Measurements from ENCODE around the gene ST7L. TPM values are rescaled to one million over a fixed set of nuclear protein-coding genes. Genes with fewer than 3 reads are reported as not detected.

The ST7L gene
- total RNA-seq, 2 donors from 2014 or later: 18.0 to 18.2 TPM

- no peaks in the 10 kb centered on the region for H3K9me3 Mint-ChIP-seq
- Histone ChIP-seq H3K27me3 (ENCODE audit: control insufficient read depth, insufficient read depth, low read length, poor library complexity, severe bottlenecking) (no peaks in the 10 kb centered on the region), H3K4me3 (ENCODE audit: low read length) (no peak overlapping the region), H3K27ac (ENCODE audit: low read depth, low read length) (no peak overlapping the region), H3K4me1 (ENCODE audit: control insufficient read depth, insufficient read depth, low read length) (no peaks in the 10 kb centered on the region), H3K36me3 (ENCODE audit: control insufficient read depth, insufficient read depth, low read length) (peaks cover 19% of the 10 kb centered on the region), H3K9ac (ENCODE audit: extremely low read depth, low read length, poor library complexity, severe bottlenecking) (no peak overlapping the region), H3K9me3 (ENCODE audit: control insufficient read depth, low read length) (no peaks in the 10 kb centered on the region)
- peaks cover 8% of the 10 kb centered on the region for H3K36me3 Mint-ChIP-seq (ENCODE audit: low read depth)
- WGBS, 2 experiments (ENCODE audit: insufficient coverage in 1 of 2, insufficient read length in 1 of 2): 91 to 100% methylated on average over 2 of the region's 2 CpGs
- no peak for TF ChIP-seq CTCF (conservative IDR thresholded peaks at IDR 0.05)
- DNase-seq: no peak
- no peak overlapping the region for H3K4me3 Mint-ChIP-seq
- H3K4me1 Mint-ChIP-seq: no peaks in the 10 kb centered on the region
- H3K27ac Mint-ChIP-seq: no peak overlapping the region
- no peaks in the 10 kb centered on the region for H3K27me3 Mint-ChIP-seq (ENCODE audit: insufficient read depth)
Observed at GRCh38 chr1:112536561-112536960, 82.4 kb downstream of the ST7L start.

DNA sequence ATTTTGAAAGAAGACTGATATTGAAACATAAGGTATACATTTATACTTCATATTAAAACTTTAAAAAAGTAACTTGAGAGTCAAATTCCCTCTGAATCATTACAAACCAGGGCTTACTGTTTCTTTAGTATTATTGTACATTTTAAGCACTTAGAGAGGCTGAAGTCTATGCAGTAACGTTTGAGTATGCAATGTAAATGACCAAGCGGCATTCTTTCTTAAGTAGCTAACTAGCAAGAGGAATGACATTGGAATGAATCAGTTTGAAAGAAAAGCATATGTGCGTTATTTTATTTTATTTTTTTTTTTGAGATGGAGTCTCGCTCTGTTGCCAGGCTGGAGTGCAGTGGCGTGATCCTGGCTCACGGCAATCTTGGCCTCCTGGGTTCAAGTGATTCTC is 85.9 kb downstream of the ST7L start:
- Histone ChIP-seq H3K36me3 (ENCODE audit: control insufficient read depth, insufficient read depth, low read length) (no peaks in the 10 kb centered on the region), H3K27me3 (ENCODE audit: control insufficient read depth, insufficient read depth, low read length, poor library complexity, severe bottlenecking) (no peaks in the 10 kb centered on the region), H3K4me1 (ENCODE audit: control insufficient read depth, insufficient read depth, low read length) (no peaks in the 10 kb centered on the region), H3K9ac (ENCODE audit: extremely low read depth, low read length, poor library complexity, severe bottlenecking) (no peak overlapping the region), H3K4me3 (ENCODE audit: low read length) (no peak overlapping the region), H3K27ac (ENCODE audit: low read depth, low read length) (no peak overlapping the region), H3K9me3 (ENCODE audit: control insufficient read depth, low read length) (no peaks in the 10 kb centered on the region)
- no peak overlapping the region for H3K27ac Mint-ChIP-seq
- no peaks in the 10 kb centered on the region for H3K27me3 Mint-ChIP-seq (ENCODE audit: insufficient read depth)
- peaks cover 6% of the 10 kb centered on the region for H3K36me3 Mint-ChIP-seq (ENCODE audit: low read depth)
- H3K4me3 Mint-ChIP-seq: no peak overlapping the region
- peaks cover 3% of the 10 kb centered on the region for H3K4me1 Mint-ChIP-seq
- 92 to 95% methylated on average over 6 of the region's 6 CpGs for WGBS, 2 experiments (ENCODE audit: insufficient coverage in 1 of 2, insufficient read length in 1 of 2)
- H3K9me3 Mint-ChIP-seq: no peaks in the 10 kb centered on the region
- no peak for TF ChIP-seq CTCF (conservative IDR thresholded peaks at IDR 0.05)
- no peak for DNase-seq

GRCh38 chr1:112532064-112532463 is 86.9 kb downstream of the ST7L start:
- Mint-ChIP-seq H3K4me1 (peaks cover 12% of the 10 kb centered on the region), H3K27me3 (ENCODE audit: insufficient read depth) (no peaks in the 10 kb centered on the region), H3K4me3 (no peak overlapping the region), H3K36me3 (ENCODE audit: low read depth) (peaks cover 6% of the 10 kb centered on the region), H3K9me3 (no peaks in the 10 kb centered on the region), H3K27ac (no peak overlapping the region)
- H3K27ac ChIP-seq (ENCODE audit: low read depth, low read length): no peak overlapping the region
- H3K9ac ChIP-seq (ENCODE audit: extremely low read depth, low read length, poor library complexity, severe bottlenecking): no peak overlapping the region
- no peaks in the 10 kb centered on the region for H3K9me3 ChIP-seq (ENCODE audit: control insufficient read depth, low read length)
- DNase-seq: no peak
- no peaks in the 10 kb centered on the region for H3K36me3 ChIP-seq (ENCODE audit: control insufficient read depth, insufficient read depth, low read length)
- H3K27me3 ChIP-seq (ENCODE audit: control insufficient read depth, insufficient read depth, low read length, poor library complexity, severe bottlenecking): no peaks in the 10 kb centered on the region
- no peak for TF ChIP-seq CTCF (conservative IDR thresholded peaks at IDR 0.05)
- WGBS, 2 experiments (ENCODE audit: insufficient coverage in 1 of 2, insufficient read length in 1 of 2): 95 to 97% methylated on average over 4 of the region's 4 CpGs
- no peak overlapping the region for H3K4me3 ChIP-seq (ENCODE audit: low read length)
- no peaks in the 10 kb centered on the region for H3K4me1 ChIP-seq (ENCODE audit: control insufficient read depth, insufficient read depth, low read length)
